ENCODE data around the gene IER5.

Gene IER5

DNA sequence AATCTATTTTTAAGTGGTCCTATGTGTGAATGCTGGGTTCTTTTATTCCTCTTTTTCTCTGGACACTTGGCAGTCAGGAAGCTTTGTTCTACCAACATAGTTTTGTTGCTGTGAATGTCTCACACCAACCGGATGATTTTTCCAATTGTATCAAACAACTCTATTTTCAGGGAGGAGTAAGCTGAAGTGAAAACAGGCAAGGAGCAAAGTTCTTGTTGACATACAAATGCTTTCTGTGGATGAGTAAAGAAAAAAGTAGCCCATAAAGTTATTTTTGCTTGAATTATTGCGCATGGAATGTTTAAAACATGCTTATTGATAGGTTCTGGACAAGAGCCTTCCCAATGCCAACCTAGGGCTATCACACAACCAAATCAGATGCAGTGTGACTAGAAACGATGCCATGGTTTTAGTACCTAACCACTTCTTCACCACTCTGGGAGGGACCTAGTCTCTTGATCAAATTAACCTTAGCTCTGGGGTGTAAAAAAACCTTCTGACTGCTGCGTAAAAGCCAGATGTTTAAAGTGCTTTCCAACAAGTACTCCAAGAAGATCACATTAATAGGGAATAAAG is 4.5 kb downstream of the IER5 start:
- no peak for TF ChIP-seq REST (IDR thresholded peaks at IDR 0.05; ENCODE audit: insufficient replicate concordance, low read depth)
- TF ChIP-seq POLR2AphosphoS5 (IDR thresholded peaks at IDR 0.05; ENCODE audit: low read depth), result no peak
- TF ChIP-seq, protein P1, sequence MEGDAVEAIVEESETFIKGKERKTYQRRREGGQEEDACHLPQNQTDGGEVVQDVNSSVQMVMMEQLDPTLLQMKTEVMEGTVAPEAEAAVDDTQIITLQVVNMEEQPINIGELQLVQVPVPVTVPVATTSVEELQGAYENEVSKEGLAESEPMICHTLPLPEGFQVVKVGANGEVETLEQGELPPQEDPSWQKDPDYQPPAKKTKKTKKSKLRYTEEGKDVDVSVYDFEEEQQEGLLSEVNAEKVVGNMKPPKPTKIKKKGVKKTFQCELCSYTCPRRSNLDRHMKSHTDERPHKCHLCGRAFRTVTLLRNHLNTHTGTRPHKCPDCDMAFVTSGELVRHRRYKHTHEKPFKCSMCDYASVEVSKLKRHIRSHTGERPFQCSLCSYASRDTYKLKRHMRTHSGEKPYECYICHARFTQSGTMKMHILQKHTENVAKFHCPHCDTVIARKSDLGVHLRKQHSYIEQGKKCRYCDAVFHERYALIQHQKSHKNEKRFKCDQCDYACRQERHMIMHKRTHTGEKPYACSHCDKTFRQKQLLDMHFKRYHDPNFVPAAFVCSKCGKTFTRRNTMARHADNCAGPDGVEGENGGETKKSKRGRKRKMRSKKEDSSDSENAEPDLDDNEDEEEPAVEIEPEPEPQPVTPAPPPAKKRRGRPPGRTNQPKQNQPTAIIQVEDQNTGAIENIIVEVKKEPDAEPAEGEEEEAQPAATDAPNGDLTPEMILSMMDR (IDR thresholded peaks at IDR 0.05; ENCODE audit: insufficient read depth, low read length), result no peak
- no peak for TF ChIP-seq GABPA (IDR thresholded peaks at IDR 0.05; ENCODE audit: low read depth)
- Histone ChIP-seq H3K27me3 (ENCODE audit: insufficient read depth, poor library complexity, severe bottlenecking) (no peaks in the 10 kb centered on the region), H3K4me3 (replicated peaks; ENCODE audit: insufficient read depth, low read length) (no peak overlapping the region), H3K27ac (replicated peaks) (no peak overlapping the region)
- no peak for DNase-seq (ENCODE audit: low read depth in 1 of 2, low spot score in 1 of 2)

DNA sequence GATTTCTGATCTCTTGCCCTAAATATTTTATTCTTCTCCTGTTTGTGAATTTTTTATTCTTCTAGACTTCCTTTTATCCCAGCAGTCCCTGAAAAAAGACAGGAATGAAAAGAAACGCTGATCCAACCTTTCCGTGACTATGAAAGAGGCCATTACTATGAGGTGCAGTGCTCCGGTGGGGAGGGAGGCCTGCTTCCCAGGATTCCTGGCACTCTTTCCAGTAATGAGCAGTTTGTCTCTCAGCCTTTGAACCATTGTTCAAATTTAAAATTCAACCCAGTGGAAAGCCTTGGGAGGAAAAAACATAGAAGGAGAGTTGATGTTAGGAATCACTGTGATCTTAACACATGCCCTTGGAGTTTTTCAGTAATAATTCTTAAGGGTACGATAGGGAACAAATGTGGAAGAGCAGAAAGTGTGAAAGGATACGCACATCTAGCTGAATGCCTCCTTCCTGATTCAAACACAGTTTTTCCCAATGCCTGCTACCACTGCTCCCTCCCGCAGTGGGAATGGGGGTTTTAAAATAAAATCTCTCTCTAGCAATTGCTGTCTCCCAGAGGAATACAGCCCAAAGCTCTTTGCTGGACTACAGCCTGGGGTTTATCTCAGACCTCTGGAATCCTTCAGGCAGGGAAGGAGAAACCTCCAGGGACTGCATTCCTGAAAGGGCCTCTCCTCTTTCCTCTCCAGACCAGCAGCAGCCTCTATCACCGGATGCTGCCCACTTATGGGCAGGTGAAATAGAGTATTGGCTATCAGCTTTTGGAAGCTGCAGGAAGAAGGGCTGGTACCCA is 6.1 kb downstream of the IER5 start:
- Histone ChIP-seq H3K4me3 (replicated peaks; ENCODE audit: insufficient read depth, low read length) (no peak overlapping the region), H3K27me3 (ENCODE audit: insufficient read depth, poor library complexity, severe bottlenecking) (no peaks in the 10 kb centered on the region), H3K27ac (replicated peaks) (no peak overlapping the region)
- no peak for DNase-seq (ENCODE audit: low read depth in 1 of 2, low spot score in 1 of 2)
- no peak for TF ChIP-seq POLR2AphosphoS5 (IDR thresholded peaks at IDR 0.05; ENCODE audit: low read depth)
- TF ChIP-seq GABPA (IDR thresholded peaks at IDR 0.05; ENCODE audit: low read depth), result no peak
- TF ChIP-seq SPI1 (IDR thresholded peaks at IDR 0.05; ENCODE audit: borderline replicate concordance, low read depth), result no peak
- no peak for TF ChIP-seq REST (IDR thresholded peaks at IDR 0.05; ENCODE audit: insufficient replicate concordance, low read depth)
- TF ChIP-seq, protein P1 (IDR thresholded peaks at IDR 0.05; ENCODE audit: insufficient read depth, low read length), result no peak

DNA sequence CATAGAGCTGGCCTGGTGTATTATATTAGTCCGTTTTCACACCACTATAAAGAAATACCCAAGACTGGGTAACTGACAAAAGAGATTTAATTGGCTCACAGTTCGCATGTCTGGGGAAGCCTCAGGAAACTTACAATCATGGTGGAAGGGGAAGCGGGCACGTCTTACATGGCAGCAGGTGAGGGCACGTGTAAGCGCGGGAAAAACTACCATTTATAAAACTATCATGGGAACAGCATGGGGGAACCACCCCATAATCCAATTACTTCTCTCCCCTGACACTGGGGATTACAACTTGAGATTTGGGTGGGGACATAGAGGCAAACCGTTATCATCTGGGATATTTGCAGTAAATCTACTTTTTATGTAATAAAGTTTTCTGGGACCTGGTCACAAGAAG is 6.8 kb downstream of the IER5 start:
- no peak for DNase-seq (ENCODE audit: low read depth in 1 of 2, low spot score in 1 of 2)
- Histone ChIP-seq H3K27ac (replicated peaks) (no peak overlapping the region), H3K4me3 (replicated peaks; ENCODE audit: insufficient read depth, low read length) (no peak overlapping the region), H3K27me3 (ENCODE audit: insufficient read depth, poor library complexity, severe bottlenecking) (no peaks in the 10 kb centered on the region)
- TF ChIP-seq POLR2AphosphoS5 (IDR thresholded peaks at IDR 0.05; ENCODE audit: low read depth) (no peak), GABPA (IDR thresholded peaks at IDR 0.05; ENCODE audit: low read depth) (no peak), REST (IDR thresholded peaks at IDR 0.05; ENCODE audit: insufficient replicate concordance, low read depth) (no peak), SPI1 (IDR thresholded peaks at IDR 0.05; ENCODE audit: borderline replicate concordance, low read depth) (no peak)
- TF ChIP-seq, protein P1 (IDR thresholded peaks at IDR 0.05; ENCODE audit: insufficient read depth, low read length), result no peak

All from HL-60 (cell line).